GM12878 (cell line): ENCODE results near the gene ORAI3. TPM values are rescaled to one million over a fixed set of nuclear protein-coding genes. Genes with fewer than 3 reads are reported as not detected.

Experiments
- BRCA1 ChIP-seq: IDR thresholded peaks from 2 replicates; pipeline ENCODE4 v1.6.1; 2011; ENCODE audit warnings: low read depth, low read length, improper control_type of control experiment
- CBX3 ChIP-seq: fragments of 200-600 bp; sonication (generic); IDR thresholded peaks from 2 replicates; pipeline ENCODE4 v1.6.1; 2016; ENCODE audit warnings: low read depth, borderline replicate concordance
- CUX1 ChIP-seq: IDR thresholded peaks from 2 replicates; pipeline ENCODE4 v1.6.1; 2012; ENCODE audit warnings: improper control_type of control experiment, low read depth, low read length; ENCODE audit not compliant: insufficient replicate concordance
- FOXM1 ChIP-seq: IDR thresholded peaks from 2 replicates; pipeline ENCODE4 v1.6.1; 2012; ENCODE audit warnings: low read depth, mild to moderate bottlenecking, inconsistent platforms, low read length, moderate library complexity
- GATAD2B ChIP-seq: fragments of 450-650 bp; conservative IDR thresholded peaks from 2 replicates; pipeline ENCODE4 v1.6.1; 2017; ENCODE audit warnings: low read depth, mild to moderate bottlenecking, moderate library complexity
- IRF5 ChIP-seq: fragments of 450-650 bp; IDR thresholded peaks from 2 replicates; pipeline ENCODE4 v1.6.1; 2017; ENCODE audit warnings: borderline replicate concordance
- POLR2AphosphoS5 ChIP-seq: IDR thresholded peaks from 2 replicates; pipeline ENCODE4 v1.6.1; 2011; ENCODE audit warnings: mild to moderate bottlenecking, low read length, inconsistent platforms
- RBBP5 ChIP-seq: fragments of 200-600 bp; sonication (generic); conservative IDR thresholded peaks from 2 replicates; pipeline ENCODE4 v1.6.1; 2016
- RFX5 ChIP-seq: IDR thresholded peaks from 2 replicates; pipeline ENCODE4 v1.6.1; 2011; ENCODE audit warnings: low read depth, low read length, improper control_type of control experiment
- SP1 ChIP-seq: IDR thresholded peaks from one replicate; pipeline ENCODE4 v1.6.1; 2011; ENCODE audit warnings: low read depth, low read length
- ZNF217 ChIP-seq: fragments of 450-650 bp; IDR thresholded peaks from 2 replicates; pipeline ENCODE4 v1.6.1; 2017; ENCODE audit warnings: antibody characterized with exemption, mild to moderate bottlenecking
- ZNF592 ChIP-seq: fragments of 450-650 bp; IDR thresholded peaks from 2 replicates; pipeline ENCODE4 v1.6.1; 2017; ENCODE audit warnings: mild to moderate bottlenecking, moderate library complexity
- polyA plus RNA-seq, 11 experiments: library from polyadenylated mRNA; depleted of rRNA in 4 of 11; unstranded in 6 of 11; stranded (reverse) in 5 of 11; fragments of >200 nt; fragmentation: Nextera tagmentation in 4 of 11; fragmentation: Illumina TruSeq in 1 of 11; extraction: Ambion mirVana in 4 of 11; extraction: Trizol in 1 of 11; gene quantifications; 1 replicate in 1 of 11; 2 replicates in 10 of 11; pipeline versions ENCODE4 v1.2.1 to v1.2.3, GENCODE V29; 2011 to 2016; ENCODE audit warnings: inconsistent platforms in 2 of 11, missing spikeins in 2 of 11, low read depth in 1 of 11
- total RNA-seq, 4 experiments: library from RNA; depleted of rRNA in 3 of 4; stranded (reverse); fragments of >200 nt in 3 of 4; fragmentation: Illumina TruSeq in 1 of 4; extraction: Trizol in 1 of 4; gene quantifications; 2 replicates each; pipeline versions ENCODE4 v1.2.1 to v1.2.3, GENCODE V29; 2013 to 2021
- TF ChIP-seq, protein P1 (sequence below): IDR thresholded peaks from 2 replicates; pipeline ENCODE4 v1.6.1; 2011; ENCODE audit warnings: low read depth, low read length, improper control_type of control experiment, borderline replicate concordance

The ORAI3 gene
- total and polyA plus RNA-seq, 10 of the 15 experiments (the other 5 are each of a cell fraction or from before 2014, with no cell fraction given), result 3.4 to 21.9 (median 16.2) TPM

- no peak for TF ChIP-seq IRF5
- TF ChIP-seq CUX1, result no peak
- TF ChIP-seq RBBP5, result no peak
- TF ChIP-seq ZNF592, result 0 out of 2 replicates have a peak, but pooled peaks have one; percentile 8
- TF ChIP-seq ZNF217, result no peak
- peak; percentile 94 for TF ChIP-seq GATAD2B
- TF ChIP-seq BRCA1, result no peak
- TF ChIP-seq FOXM1, result no peak
- no peak for TF ChIP-seq CBX3
- TF ChIP-seq RFX5, result no peak
- TF ChIP-seq, protein P1, sequence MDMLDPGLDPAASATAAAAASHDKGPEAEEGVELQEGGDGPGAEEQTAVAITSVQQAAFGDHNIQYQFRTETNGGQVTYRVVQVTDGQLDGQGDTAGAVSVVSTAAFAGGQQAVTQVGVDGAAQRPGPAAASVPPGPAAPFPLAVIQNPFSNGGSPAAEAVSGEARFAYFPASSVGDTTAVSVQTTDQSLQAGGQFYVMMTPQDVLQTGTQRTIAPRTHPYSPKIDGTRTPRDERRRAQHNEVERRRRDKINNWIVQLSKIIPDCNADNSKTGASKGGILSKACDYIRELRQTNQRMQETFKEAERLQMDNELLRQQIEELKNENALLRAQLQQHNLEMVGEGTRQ, result peak; percentile 33
- no peak for TF ChIP-seq SP1
- TF ChIP-seq POLR2AphosphoS5, result peak; percentile 75
Observed at GRCh38 chr16:30948667-30949649, at the start of gene ORAI3 (continued).
